H1 (cell line): ENCODE measurements around the gene DENND2A. TPM values are rescaled to one million over a fixed set of nuclear protein-coding genes. Genes with fewer than 3 reads are reported as not detected.

ENCODE experiments used
- CTCF ChIA-PET: fragments of 300-600 bp; sonication (Branson Sonifier 250); formaldehyde crosslinking; loops from one replicate; lab custom pipeline; 2021; ENCODE audit not compliant: partially characterized antibody; lab: Charles Lee
- POLR2A ChIA-PET: fragments of 300-600 bp; sonication (Branson Sonifier 250); formaldehyde crosslinking; loops from one replicate; lab custom pipeline; 2021; ENCODE audit warnings: inconsistent platforms; ENCODE audit not compliant: partially characterized antibody; lab: Charles Lee
- DNase-seq, 2 experiments: peaks; one replicate each; pipeline versions ENCODE4 v3.0.0 to v3.0.0-alpha.2; 2010 to 2022; ENCODE audit warnings: low spot score in 2 of 2, low read depth in 1 of 2, mixed read lengths in 1 of 2
- FAIRE-seq: peaks from 2 replicates; lab custom pipeline; 2011; peaks lifted over from hg19 to GRCh38; lab: Jason Lieb, UNC
- H2AFZ ChIP-seq: 2 replicates; pipeline ENCODE4 v1.8.1; 2012; ENCODE audit warnings: low read length, inconsistent platforms
- H2AK5ac ChIP-seq: 2 replicates; pipeline ENCODE4 v1.6.1; 2013; ENCODE audit warnings: low read depth, low read length
- H2BK120ac ChIP-seq: replicated peaks from 2 replicates; pipeline ENCODE3; 2013; ENCODE audit warnings: low read depth, low read length, inconsistent platforms
- H2BK12ac ChIP-seq: 2 replicates; pipeline ENCODE4 v1.6.1; 2013; ENCODE audit warnings: low read depth, low read length
- H2BK15ac ChIP-seq: 2 replicates; pipeline ENCODE4 v1.6.1; 2013; ENCODE audit warnings: low read length
- H2BK20ac ChIP-seq: 2 replicates; pipeline ENCODE4 v1.6.1; 2013; ENCODE audit warnings: low read length
- H2BK5ac ChIP-seq: 2 replicates; pipeline ENCODE4 v1.6.1; 2013; ENCODE audit warnings: low read depth, low read length
- H3K14ac ChIP-seq: 2 replicates; pipeline ENCODE4 v1.6.1; 2013; ENCODE audit warnings: inconsistent platforms; ENCODE audit not compliant: insufficient read length
- H3K18ac ChIP-seq: 2 replicates; pipeline ENCODE4 v1.6.1; 2013; ENCODE audit warnings: low read length; ENCODE audit errors: extremely low read depth
- H3K23ac ChIP-seq: 2 replicates; pipeline ENCODE4 v1.6.1; 2013; ENCODE audit warnings: inconsistent platforms; ENCODE audit not compliant: insufficient read length
- H3K23me2 ChIP-seq: 2 replicates; pipeline ENCODE4 v1.6.1; 2013; ENCODE audit warnings: low read depth, low read length
- H3K27ac ChIP-seq: 2 replicates; pipeline ENCODE4 v1.6.1; 2011; ENCODE audit warnings: low read depth, low read length, inconsistent platforms
- H3K27me3 ChIP-seq, 4 experiments: replicated peaks in 1 of 4; 1 replicate in 1 of 4; 2 replicates in 3 of 4; pipeline versions ENCODE4 v1.6.1 to v1.8.1; 2011 to 2013; ENCODE audit warnings: low read length in 3 of 4, mild to moderate bottlenecking in 3 of 4, inconsistent platforms in 2 of 4, mixed read lengths in 2 of 4, moderate library complexity in 1 of 4; ENCODE audit not compliant: control insufficient read depth in 3 of 4, insufficient read depth in 3 of 4; ENCODE audit errors: extremely low read depth in 1 of 4
- H3K36me3 ChIP-seq, 4 experiments: 2 replicates each; pipeline versions ENCODE4 v1.6.1 to v1.8.1; 2011 to 2013; ENCODE audit warnings: mild to moderate bottlenecking in 4 of 4, low read length in 3 of 4, moderate library complexity in 2 of 4, control low read depth in 1 of 4, inconsistent platforms in 1 of 4; ENCODE audit not compliant: insufficient read depth in 4 of 4, control insufficient read depth in 2 of 4
- H3K4ac ChIP-seq: replicated peaks from 2 replicates; pipeline ENCODE3; 2013; ENCODE audit warnings: low read length, low read depth, mixed read lengths, inconsistent platforms; ENCODE audit not compliant: insufficient read length
- H3K4me1 ChIP-seq, 4 experiments: replicated peaks in 1 of 4; 1 replicate in 1 of 4; 2 replicates in 3 of 4; pipeline versions ENCODE4 v1.6.1 to v1.8.1; 2011 to 2013; ENCODE audit warnings: low read length in 3 of 4, inconsistent platforms in 2 of 4, mixed read lengths in 1 of 4; ENCODE audit not compliant: insufficient read depth in 4 of 4, control insufficient read depth in 3 of 4
- H3K4me2 ChIP-seq, 2 experiments: 2 replicates each; pipeline versions ENCODE4 v1.6.1 to v1.8.1; 2011 to 2013; ENCODE audit warnings: low read depth in 2 of 2, low read length in 2 of 2, control low read depth in 1 of 2, inconsistent platforms in 1 of 2, mild to moderate bottlenecking in 1 of 2; ENCODE audit not compliant: insufficient read depth in 1 of 2
- H3K4me3 ChIP-seq, 4 experiments: fragments of 200-600, 300-600 bp in 1 of 4; sonication (generic), shearing (Covaris generic), sonication (Bioruptor Twin) in 1 of 4; 2 replicates each; pipeline versions ENCODE4 v1.5.1 to v1.8.1; 2011 to 2016; ENCODE audit warnings: low read length in 4 of 4, low read depth in 3 of 4, control low read depth in 2 of 4, inconsistent platforms in 2 of 4, mild to moderate bottlenecking in 2 of 4, mixed read lengths in 1 of 4, moderate library complexity in 1 of 4; ENCODE audit not compliant: insufficient read depth in 2 of 4; ENCODE audit errors: extremely low read depth in 1 of 4
- H3K56ac ChIP-seq: replicated peaks from 2 replicates; pipeline ENCODE3; 2013; ENCODE audit warnings: low read depth, mild to moderate bottlenecking, mixed read lengths, low read length, inconsistent platforms; ENCODE audit not compliant: insufficient read length
- H3K79me1 ChIP-seq: 2 replicates; pipeline ENCODE4 v1.6.1; 2013; ENCODE audit warnings: low read depth, low read length, control low read depth
- H3K79me2 ChIP-seq, 2 experiments: 2 replicates each; pipeline versions ENCODE4 v1.6.1 to v1.8.1; 2012 to 2013; ENCODE audit warnings: low read length in 2 of 2, mild to moderate bottlenecking in 2 of 2, inconsistent platforms in 1 of 2; ENCODE audit not compliant: insufficient read depth in 2 of 2, control insufficient read depth in 1 of 2
- H3K9ac ChIP-seq, 4 experiments: replicated peaks in 1 of 4; 1 replicate in 1 of 4; 2 replicates in 3 of 4; pipeline versions ENCODE4 v1.6.1 to v1.8.1; 2011 to 2013; ENCODE audit warnings: low read depth in 3 of 4, low read length in 3 of 4, control low read depth in 2 of 4, mild to moderate bottlenecking in 2 of 4, moderate library complexity in 2 of 4, inconsistent platforms in 1 of 4; ENCODE audit errors: extremely low read depth in 1 of 4
- H3K9me3 ChIP-seq, 2 experiments: 2 replicates each; pipeline versions ENCODE4 v1.6.1 to v1.8.1; 2012 to 2013; ENCODE audit warnings: mild to moderate bottlenecking in 2 of 2, moderate library complexity in 2 of 2, control low read depth in 1 of 2, inconsistent platforms in 1 of 2, low read depth in 1 of 2, low read length in 1 of 2, mixed read lengths in 1 of 2; ENCODE audit not compliant: insufficient read depth in 2 of 2
- H4K20me1 ChIP-seq, 2 experiments: replicated peaks in 1 of 2; 2 replicates each; pipeline versions ENCODE3 to v1.8.1; 2011 to 2013; ENCODE audit warnings: inconsistent platforms in 2 of 2, low read length in 2 of 2, mild to moderate bottlenecking in 1 of 2; ENCODE audit not compliant: insufficient read depth in 2 of 2, control insufficient read depth in 1 of 2
- H4K5ac ChIP-seq: 2 replicates; pipeline ENCODE4 v1.6.1; 2013; ENCODE audit warnings: low read length, low read depth, mixed read lengths, inconsistent platforms; ENCODE audit not compliant: insufficient read length
- H4K8ac ChIP-seq: 2 replicates; pipeline ENCODE4 v1.8.0; 2013; ENCODE audit warnings: mild to moderate bottlenecking, moderate library complexity, low read length, inconsistent platforms; ENCODE audit not compliant: insufficient read depth; ENCODE audit errors: extremely low read depth
- H4K91ac ChIP-seq: replicated peaks from 2 replicates; pipeline ENCODE3; 2013; ENCODE audit warnings: low read length, mixed read lengths, inconsistent platforms; ENCODE audit not compliant: insufficient read length
- ATF2 ChIP-seq: IDR thresholded peaks from 2 replicates; pipeline ENCODE4 v1.6.1; 2012; ENCODE audit warnings: low read length, inconsistent platforms
- EP300 ChIP-seq, 2 experiments: IDR thresholded peaks; 1 replicate in 1 of 2; 2 replicates in 1 of 2; pipeline ENCODE4 v1.6.1; 2011 to 2012; ENCODE audit warnings: low read depth in 2 of 2, low read length in 2 of 2, mild to moderate bottlenecking in 2 of 2, borderline replicate concordance in 1 of 2, inconsistent platforms in 1 of 2, moderate library complexity in 1 of 2
- JUN ChIP-seq: IDR thresholded peaks from 2 replicates; pipeline ENCODE4 v1.6.1; 2011; ENCODE audit warnings: low read depth, mild to moderate bottlenecking, improper control_type of control experiment, low read length
- KDM5A ChIP-seq: fragments of 200-600 bp; IDR thresholded peaks from 2 replicates; pipeline ENCODE4 v1.7.1; 2012; ENCODE audit warnings: mild to moderate bottlenecking, low read length, inconsistent platforms, mixed read lengths
- NANOG ChIP-seq: IDR thresholded peaks from 2 replicates; pipeline ENCODE4 v1.6.1; 2011; ENCODE audit warnings: low read length, low read depth, mild to moderate bottlenecking, inconsistent platforms; ENCODE audit not compliant: insufficient read depth, poor library complexity, severe bottlenecking
- PHF8 ChIP-seq: fragments of 200-600 bp; sonication (generic); conservative IDR thresholded peaks from 2 replicates; pipeline ENCODE4 v1.7.1; 2012; ENCODE audit warnings: low read depth, mild to moderate bottlenecking, inconsistent platforms, low read length, moderate library complexity
- POLR2A ChIP-seq, 2 experiments: IDR thresholded peaks; 1 replicate in 1 of 2; 2 replicates in 1 of 2; pipeline ENCODE4 v1.6.1; 2011; ENCODE audit warnings: low read depth in 2 of 2, low read length in 2 of 2, mild to moderate bottlenecking in 2 of 2; ENCODE audit errors: control extremely low read depth in 1 of 2
- SIN3A ChIP-seq, 2 experiments: IDR thresholded peaks in 1 of 2; conservative IDR thresholded peaks in 1 of 2; 2 replicates each; pipeline ENCODE4 v1.6.1; 2011 to 2012; ENCODE audit warnings: low read length in 2 of 2, improper control_type of control experiment in 1 of 2, low read depth in 1 of 2, mild to moderate bottlenecking in 1 of 2
- SP1 ChIP-seq: IDR thresholded peaks from 2 replicates; pipeline ENCODE4 v1.6.1; 2011; ENCODE audit warnings: low read depth, low read length
- SRF ChIP-seq: IDR thresholded peaks from 2 replicates; pipeline ENCODE4 v1.6.1; 2011; ENCODE audit warnings: mild to moderate bottlenecking, low read depth, low read length, moderate library complexity
- TAF7 ChIP-seq: optimal IDR thresholded peaks from 2 replicates; pipeline ENCODE3; 2011; ENCODE audit warnings: low read depth, mild to moderate bottlenecking, inconsistent platforms, low read length, moderate library complexity, borderline replicate concordance
- WGBS, 2 experiments: shearing (Covaris generic) in 1 of 2; methylation state at CpG; one replicate each; pipeline versions ENCODE4 v1.1.6 to v1.1.7; 2013 to 2015; ENCODE audit warnings: low lambda C conversion rate in 2 of 2, mixed read lengths in 2 of 2, inconsistent platforms in 1 of 2, low coverage in 1 of 2, missing lambda C conversion rate in 1 of 2; ENCODE audit not compliant: insufficient replicate concordance in 2 of 2, insufficient coverage in 1 of 2, insufficient read length in 1 of 2; ENCODE audit errors: extremely low coverage in 1 of 2, missing lambda C conversion rate in 1 of 2; 5-methylcytosine and 5-hydroxymethylcytosine counted together
- polyA plus RNA-seq, 7 experiments: library from polyadenylated mRNA; depleted of rRNA in 3 of 7; stranded (reverse) in 5 of 7; unstranded in 2 of 7; fragments of >200 nt in 5 of 7; fragments of 200-250 nt in 2 of 7; gene quantifications; 1 replicate in 5 of 7; 2 replicates in 1 of 7; 4 replicates in 1 of 7; pipeline versions ENCODE4 v1.2.1 to v1.2.3, GENCODE V29; 2011 to 2013; ENCODE audit warnings: missing spikeins in 2 of 7, mixed read lengths in 2 of 7
- total RNA-seq: library from RNA; stranded (reverse); fragmentation: NEBNext Ultra II Directional; extraction: Animal tissue kit (Norgen Biotek cat#: 25700); gene quantifications from 2 replicates; pipeline ENCODE4 v1.2.1, GENCODE V29; 2021

Gene DENND2A
- total and polyA plus RNA-seq, 2 of the 8 experiments (the other 6 are each of a cell fraction or from before 2014, with no cell fraction given), result 5.0 to 13.0 TPM

- Histone ChIP-seq H3K27ac (no peak overlapping the region), H4K8ac (no peak overlapping the region), H3K9me3 (no peaks in the 10 kb centered on the region), H2BK12ac (no peak overlapping the region), H3K14ac (no peak overlapping the region), H3K23me2 (no peaks in the 10 kb centered on the region; the same call in 1 of the 2 replicates), H3K79me1 (no peaks in the 10 kb centered on the region), H3K4me3 (no peak overlapping the region), H2BK120ac (no peak overlapping the region), H3K36me3 (no peaks in the 10 kb centered on the region; a peak in 1 of 8 replicates), H3K4ac (no peak overlapping the region), H2AFZ (no peak overlapping the region), H3K56ac (no peak overlapping the region), H3K79me2 (no peaks in the 10 kb centered on the region), H2BK15ac (no peak overlapping the region), H3K4me1 (0 out of 7 replicates have a peak, but pooled peaks cover 0 to 2% (median 0%) of the 10 kb centered on the region in 4 experiments), H3K9ac (no peak overlapping the region), H2BK5ac (no peak overlapping the region), H4K5ac (no peak overlapping the region), H3K23ac (no peak overlapping the region), H3K27me3 (no peaks in the 10 kb centered on the region), H4K20me1 (no peaks in the 10 kb centered on the region), H2BK20ac (no peak overlapping the region), H2AK5ac (no peak overlapping the region), H3K4me2 (no peak overlapping the region), H4K91ac (no peak overlapping the region), H3K18ac (no peak overlapping the region)
- DNase-seq (no peak), FAIRE-seq (no peak)
- 95% methylated on average over 11 of the region's 11 CpGs; no CpG with 5 or more reads in 1 of the 2 experiments for WGBS, 2 experiments
- POLR2A ChIA-PET, result interaction anchor here (1.0 to 1.4 kb wide), 2 partner anchors 9 to 25 kb away, joined by 3 to 4 read pairs; partner anchors contain the start of gene NDUFB2
- CTCF ChIA-PET, result interaction anchor here (0.7 to 5.5 kb wide), 8 partner anchors 9 to 328 kb away, joined by 3 to 38 read pairs (median 4); partner anchors contain the start of genes MRPS33 and NDUFB2
- no peak for TF ChIP-seq SRF
- TF ChIP-seq NANOG, result no peak
- TF ChIP-seq SP1, result no peak
- no peak for TF ChIP-seq POLR2A (IDR thresholded peaks at IDR 0.05; ENCODE audit: control extremely low read depth in 1 of 2, low read depth in 2 of 2, low read length in 2 of 2)
- no peak for TF ChIP-seq SIN3A (conservative IDR thresholded peaks at IDR 0.05 in 1 of 2, IDR thresholded peaks at IDR 0.05 in 1 of 2; ENCODE audit: low read depth in 1 of 2, low read length in 2 of 2)
- no peak for TF ChIP-seq JUN
- no peak for TF ChIP-seq TAF7
- TF ChIP-seq KDM5A, result no peak
- no peak for TF ChIP-seq PHF8
- no peak for TF ChIP-seq EP300 (IDR thresholded peaks at IDR 0.05; ENCODE audit: borderline replicate concordance in 1 of 2, low read depth in 2 of 2, low read length in 2 of 2)
- TF ChIP-seq ATF2, result no peak
Observed at GRCh38 chr7:140686921-140687320, 46.3 kb upstream of the DENND2A start.
